Measurements from ENCODE around the gene RSPRY1.

RSPRY1 gene

DNA sequence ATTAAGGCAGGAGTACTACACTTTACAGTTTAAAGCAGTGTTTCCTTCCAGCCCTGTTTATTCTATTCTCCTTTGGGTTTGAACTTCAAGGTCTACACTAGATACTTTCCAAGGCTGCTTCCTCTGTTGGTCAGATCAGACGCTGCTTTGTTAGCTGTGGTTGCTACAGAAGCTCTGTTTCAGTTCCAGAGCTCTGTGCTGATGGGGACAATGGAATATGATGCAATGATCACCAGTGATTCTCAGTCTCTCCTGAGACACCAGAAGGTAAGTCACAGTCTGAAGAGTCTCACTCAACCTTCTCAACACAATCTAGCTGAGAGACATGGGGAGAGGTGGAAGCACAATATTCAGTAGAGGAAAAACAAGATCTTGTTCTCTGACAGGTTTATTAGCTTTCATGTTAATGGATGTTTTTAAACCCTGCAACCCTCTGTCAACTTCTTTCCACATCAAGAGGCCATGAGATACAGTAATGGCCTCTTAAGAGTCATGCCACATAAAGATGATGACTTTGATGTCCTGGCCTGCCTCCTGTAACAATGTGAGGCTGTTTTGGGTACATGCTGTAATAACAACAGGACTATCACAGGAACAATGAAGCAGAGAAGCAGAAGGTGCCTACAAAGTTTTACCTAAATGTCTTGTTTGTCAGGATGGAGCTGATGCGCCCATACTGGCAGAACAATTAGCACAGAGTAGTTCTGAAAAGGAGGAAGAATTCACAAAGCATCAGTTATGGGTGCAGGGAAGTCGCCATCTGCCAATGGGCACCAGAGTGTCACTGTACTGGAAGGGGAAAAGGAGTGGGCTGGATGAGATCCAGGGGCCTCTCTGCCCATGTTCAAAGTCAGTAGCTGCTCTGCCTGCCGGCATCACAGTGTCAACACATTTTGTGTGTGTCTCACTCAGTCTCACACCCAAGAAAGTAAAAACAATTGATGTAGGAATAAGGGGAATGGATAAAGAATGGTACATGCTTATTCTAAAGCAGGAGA lies 33.7 kb upstream of the RSPRY1 start:
- DNase-seq, result no peak

GRCh38 chr16:57153841-57154240 lies 32.3 kb upstream of the RSPRY1 start:
- DNase-seq, result no peak

DNA sequence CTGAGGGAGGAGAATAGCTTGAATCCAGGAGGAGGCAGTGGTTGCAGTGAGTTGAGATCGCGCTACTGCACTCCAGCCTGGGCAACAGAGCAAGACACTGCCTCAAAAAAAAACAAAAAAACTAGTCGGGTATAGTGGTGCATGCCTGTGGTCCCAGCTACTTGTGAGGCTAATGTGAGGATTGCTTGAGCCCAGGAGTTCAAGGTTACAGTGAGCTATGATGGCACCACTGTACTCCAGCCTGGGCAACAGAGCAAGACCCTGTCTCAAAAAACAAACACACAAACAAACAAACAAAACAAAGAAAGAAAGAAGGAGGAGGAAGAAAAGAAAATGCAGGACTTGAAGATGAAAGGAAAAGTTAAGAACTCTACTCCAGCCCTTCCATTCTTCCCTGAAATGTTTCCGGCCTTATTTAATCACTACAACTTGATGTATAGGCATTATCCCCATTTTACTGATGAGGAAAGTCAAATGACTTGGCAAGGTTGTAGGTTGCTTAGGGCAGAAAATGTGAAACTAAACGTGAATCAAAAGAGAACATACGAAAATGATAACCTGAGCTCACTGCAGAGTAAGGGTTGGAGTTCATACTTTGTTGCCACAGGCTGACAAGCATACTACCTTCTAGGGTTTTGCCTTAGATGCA lies 30.3 kb upstream of the RSPRY1 start:
- no peak for DNase-seq

DNA sequence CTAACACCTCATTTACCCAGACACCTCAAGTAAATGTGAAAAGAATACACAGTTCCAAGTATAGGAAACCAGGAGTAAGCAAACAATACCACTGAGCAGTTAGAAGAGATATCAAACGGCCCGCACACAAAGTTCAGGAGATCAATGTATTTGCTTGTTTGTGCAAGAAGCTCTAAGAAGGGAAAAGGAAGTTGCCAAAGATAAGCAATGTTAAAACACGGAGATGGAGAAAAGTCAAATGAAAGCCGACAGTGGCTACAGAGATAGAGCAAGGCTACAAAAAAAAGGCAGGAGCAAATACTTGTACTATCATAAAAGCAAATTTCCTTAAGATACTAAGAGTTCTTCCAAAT lies 29.8 kb upstream of the RSPRY1 start:
- DNase-seq, result no peak

GRCh38 chr16:57157533-57157932 lies 28.6 kb upstream of the RSPRY1 start:
- DNase-seq, result no peak

DNA sequence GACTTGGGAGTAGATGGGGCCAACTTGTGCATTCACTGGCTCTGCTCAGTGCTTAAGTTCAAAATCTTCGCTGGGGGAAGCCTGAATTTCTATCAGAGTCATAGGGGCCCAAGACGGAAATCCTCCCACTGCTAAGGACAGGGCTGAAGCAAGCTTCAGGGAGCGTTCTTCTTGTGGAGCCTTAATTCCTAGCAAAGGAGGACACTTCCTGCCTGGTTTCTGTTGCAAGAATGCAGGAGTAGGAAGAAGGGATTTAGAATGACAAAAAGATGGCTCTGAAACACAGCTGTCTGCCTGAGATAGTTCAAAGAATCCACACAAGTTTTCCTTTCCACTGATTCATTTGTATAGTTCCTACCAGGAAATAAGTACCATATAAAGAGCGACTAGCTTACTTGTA lies 26.7 kb upstream of the RSPRY1 start:
- DNase-seq, result no peak

DNA sequence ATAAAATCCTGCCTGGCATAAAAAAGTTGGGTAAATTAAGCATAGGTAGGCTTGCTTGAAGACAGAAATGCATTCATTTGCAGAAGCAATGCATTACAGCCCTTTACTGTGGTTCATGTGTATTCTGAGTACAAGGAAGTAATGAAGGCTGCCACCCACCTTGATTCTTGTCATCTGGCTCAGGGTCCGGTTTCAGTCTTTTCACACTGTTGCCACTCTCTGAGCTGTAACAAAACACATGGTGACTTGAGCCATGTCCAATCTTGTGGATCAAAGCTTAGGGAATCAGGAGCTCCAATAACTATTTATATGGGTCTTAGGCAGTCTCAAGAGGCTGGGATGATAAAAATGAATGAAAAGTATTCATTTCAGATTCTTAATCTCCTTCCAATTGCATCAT lies 22.3 kb upstream of the RSPRY1 start:
- no peak for DNase-seq

GRCh38 chr16:57165483-57165882 lies 20.6 kb upstream of the RSPRY1 start:
- no peak for DNase-seq

DNA sequence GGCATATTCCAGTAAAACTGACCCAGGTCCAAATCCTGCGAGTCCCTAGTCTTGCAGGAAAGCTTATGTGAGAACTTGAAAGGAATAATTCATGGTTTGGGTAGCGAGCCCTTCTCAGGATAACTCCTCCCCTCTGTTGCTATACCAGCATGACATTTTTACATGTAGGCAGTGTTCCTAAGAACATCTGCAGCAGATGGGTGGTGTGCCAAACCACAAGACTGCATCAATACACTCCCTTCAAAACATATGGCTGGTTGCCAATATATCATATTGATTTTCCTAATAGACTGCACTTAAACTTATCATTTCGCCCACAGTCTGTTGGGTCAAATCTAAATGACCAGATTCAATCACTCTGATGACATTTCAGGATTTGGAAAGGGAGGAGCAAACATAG lies 20.2 kb upstream of the RSPRY1 start:
- DNase-seq, result no peak

GRCh38 chr16:57166451-57166850 lies 19.7 kb upstream of the RSPRY1 start:
- DNase-seq, result no peak

GRCh38 chr16:57166951-57167350 lies 19.2 kb upstream of the RSPRY1 start:
- DNase-seq, result no peak

DNA sequence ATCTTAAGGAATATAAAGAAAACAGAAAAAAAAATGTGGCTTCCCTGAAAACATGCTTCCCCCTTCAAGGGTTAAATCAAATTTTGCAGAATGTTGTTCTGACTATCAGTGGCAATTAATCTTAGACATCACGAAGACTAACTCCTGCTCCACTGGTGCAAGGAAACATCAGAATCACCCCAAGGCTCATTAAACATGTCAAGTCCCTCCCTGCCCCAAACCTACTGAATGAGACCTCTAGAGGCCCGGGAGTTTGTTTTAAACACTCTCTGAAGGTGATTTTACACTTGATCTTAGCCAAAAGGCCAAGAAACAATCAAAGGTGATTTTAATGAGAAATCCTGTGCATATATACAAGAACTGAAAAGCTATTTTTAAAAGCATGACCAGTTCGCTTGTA lies 18.6 kb upstream of the RSPRY1 start:
- DNase-seq, result no peak

DNA sequence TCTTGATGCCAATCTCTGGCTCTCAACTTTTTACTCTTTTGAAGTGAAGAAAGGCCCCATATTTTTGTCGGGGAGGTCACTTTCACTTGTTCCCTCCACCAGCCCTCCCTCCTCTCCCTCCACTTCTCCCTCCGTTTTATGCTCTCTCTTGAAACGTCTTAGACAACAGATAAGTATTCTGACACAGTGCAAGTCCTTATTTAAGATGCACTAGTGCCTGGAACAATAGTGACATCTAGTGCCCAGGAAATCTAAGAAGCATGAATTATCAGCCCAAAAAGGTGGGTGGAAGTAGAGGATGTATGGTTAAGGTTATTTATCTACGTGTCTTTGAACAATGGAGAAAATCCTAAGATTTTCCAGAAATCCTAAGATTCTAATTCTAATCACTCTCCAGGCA lies 18.2 kb upstream of the RSPRY1 start:
- DNase-seq, result peak; percentile 77

- DNase-seq, result no peak
Observed at GRCh38 chr16:57169327-57169726, 16.8 kb upstream of the RSPRY1 start.

DNA sequence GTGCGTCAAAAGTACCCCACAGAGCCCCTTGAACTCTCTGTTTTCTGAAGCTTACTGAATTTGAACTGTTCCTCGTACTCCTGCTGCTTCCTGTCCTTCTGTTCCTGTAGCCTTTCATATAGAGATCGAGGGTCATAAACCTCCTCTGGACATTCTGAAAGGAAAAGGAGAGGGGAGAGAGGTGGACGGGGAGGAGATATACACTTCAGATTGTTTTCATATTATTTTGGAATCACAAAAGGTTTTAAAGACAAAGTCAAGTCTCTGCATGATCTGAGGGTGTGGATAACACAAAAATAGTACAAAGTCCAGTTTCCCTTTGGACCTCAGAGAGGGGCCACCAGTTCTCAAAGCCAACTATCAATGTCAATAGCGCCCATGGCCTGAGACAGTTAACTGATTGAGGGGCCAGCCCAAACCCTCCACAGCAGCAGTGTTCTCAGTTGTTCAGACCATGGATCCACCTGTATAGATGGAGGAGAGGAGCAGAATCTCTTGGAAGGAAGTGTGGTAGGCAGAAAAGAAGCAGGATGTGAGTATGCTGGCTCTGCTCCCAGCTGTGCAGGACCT lies 13.3 kb upstream of the RSPRY1 start:
- no peak for DNase-seq

- DNase-seq, result no peak
Observed at GRCh38 chr16:57175896-57176295, 10.2 kb upstream of the RSPRY1 start.

- no peak for DNase-seq
Observed at GRCh38 chr16:57178196-57178595, 7.9 kb upstream of the RSPRY1 start.

DNA sequence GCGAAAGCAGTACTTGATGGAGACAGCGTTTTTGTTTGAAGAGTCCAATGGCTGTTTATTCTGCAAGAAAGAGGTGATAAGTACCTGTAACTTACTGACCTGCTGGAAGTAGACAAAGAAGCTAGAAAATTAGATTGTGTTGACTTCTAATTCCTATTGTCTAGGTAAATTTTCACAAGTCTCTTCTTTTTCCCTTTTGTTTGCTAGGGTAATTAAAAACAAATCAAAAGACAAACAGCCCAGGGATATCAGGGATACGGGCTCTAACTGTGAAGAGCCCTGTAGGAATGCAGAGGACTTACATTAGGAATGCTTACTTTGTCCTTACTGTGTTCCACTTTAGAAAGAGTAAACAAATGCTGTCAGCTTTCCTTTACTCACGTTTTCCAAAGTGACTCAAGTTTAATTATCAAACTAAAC lies 7.3 kb upstream of the RSPRY1 start:
- DNase-seq, result no peak

- no peak for DNase-seq
Observed at GRCh38 chr16:57179215-57179828, 6.8 kb upstream of the RSPRY1 start.

DNA sequence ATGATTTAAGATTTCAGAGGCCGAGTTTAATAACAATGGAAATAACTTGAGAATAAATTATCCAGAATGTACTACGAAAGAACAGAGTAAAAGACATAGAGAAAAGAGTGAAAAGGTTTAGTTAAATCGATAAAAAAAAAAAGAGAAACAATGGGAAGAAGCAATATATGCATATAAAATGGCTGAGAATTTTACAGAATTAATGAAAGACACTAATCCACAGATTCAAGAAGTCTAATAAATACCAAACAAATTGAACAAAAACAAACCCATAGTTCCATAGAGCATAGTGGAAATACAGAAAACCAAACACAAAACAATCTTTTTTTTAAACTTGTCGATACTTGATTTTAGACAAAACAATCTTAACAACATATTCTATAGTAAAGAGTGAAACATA lies 2.0 kb upstream of the RSPRY1 start:
- DNase-seq, result no peak

DNA sequence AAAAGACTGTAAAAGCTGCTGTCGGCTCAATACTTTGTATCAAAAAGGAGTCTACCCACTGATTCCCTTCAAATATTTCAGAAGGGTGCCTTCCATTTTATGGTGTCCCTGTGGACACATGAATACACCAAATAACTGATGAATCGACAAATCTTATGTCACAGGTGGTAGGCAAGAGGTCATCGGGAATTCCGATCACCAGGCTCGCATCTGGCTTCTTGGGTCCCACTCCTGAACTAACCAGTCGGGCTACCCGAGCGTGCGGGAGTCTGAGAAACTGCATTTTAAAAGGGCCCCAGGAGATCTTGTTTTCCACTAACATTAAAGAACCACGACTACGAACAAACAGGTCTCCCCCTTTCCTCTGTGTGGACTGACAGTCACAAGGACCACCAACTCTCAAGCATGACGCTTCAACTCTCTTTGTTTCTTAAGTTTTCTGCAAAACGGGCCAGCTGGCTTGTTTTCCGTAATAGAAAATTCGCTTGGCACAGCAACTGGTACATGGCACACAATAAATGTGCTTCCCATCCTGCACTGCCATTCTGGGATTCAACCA lies 1.2 kb upstream of the RSPRY1 start:
- DNase-seq, result no peak

DNA sequence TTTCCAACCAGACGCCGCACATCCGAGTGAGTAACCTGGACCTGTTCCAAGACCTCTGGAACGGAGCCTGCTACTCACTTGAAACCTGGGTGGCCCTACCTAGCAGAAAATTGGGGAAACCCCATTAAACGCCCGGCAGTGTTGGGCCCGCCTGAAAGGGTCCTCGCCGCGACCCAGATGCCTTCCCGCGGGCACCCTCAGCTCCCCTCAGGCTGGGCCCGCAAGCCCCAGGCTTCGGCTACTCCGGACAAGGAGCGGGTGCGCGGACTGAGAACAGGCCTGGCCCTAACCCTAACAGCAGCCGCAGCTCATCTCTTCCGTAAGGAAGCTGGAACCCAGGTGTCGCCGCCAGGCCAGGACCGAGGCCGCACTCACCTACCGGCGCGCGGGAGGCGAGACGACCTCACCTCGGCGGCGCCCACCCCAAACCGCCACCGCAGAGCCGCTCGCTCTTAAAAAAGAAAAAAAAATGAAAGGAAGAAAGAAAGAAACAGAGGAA lies 634 bp upstream of the RSPRY1 start:
- peak; percentile 50 for DNase-seq
